Skin epidermis (tissue), 12 donors: ENCODE data around the gene WIF1.
A peak's percentile ranks its signal among the peaks of the same experiment; 100 is the strongest.

Source experiments
- H3K27ac ChIP-seq, 21 experiments: fragments of 200-600 bp; sonication (generic) in 11 of 21; one replicate each; pipeline ENCODE4 v1.5.0; 2020; ENCODE audit warnings: mild to moderate bottlenecking in 3 of 21, inconsistent platforms in 2 of 21, moderate library complexity in 2 of 21
- H3K4me3 ChIP-seq, 7 experiments: fragments of 200-600 bp; sonication (generic) in 2 of 7; one replicate each; pipeline ENCODE4 v1.5.0; 2020; ENCODE audit warnings: inconsistent platforms in 2 of 7, mild to moderate bottlenecking in 2 of 7, moderate library complexity in 1 of 7

The WIF1 gene, protein sequence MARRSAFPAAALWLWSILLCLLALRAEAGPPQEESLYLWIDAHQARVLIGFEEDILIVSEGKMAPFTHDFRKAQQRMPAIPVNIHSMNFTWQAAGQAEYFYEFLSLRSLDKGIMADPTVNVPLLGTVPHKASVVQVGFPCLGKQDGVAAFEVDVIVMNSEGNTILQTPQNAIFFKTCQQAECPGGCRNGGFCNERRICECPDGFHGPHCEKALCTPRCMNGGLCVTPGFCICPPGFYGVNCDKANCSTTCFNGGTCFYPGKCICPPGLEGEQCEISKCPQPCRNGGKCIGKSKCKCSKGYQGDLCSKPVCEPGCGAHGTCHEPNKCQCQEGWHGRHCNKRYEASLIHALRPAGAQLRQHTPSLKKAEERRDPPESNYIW

GRCh38 chr12:65121049-65121955, at the start of gene WIF1:
Gene WIF1, minus strand, starts transcription at chr12:65121305. Its CDS starts 114 bp downstream, at chr12:65121191.
- Histone ChIP-seq H3K27ac (no peak within 1 kb of the TSS), H3K4me3 (peak within 1 kb of the TSS in 3 of 7 experiments; percentile 12 to 23 (median 17))

GRCh38 chr12:65170209-65170881, 49.2 kb upstream of the WIF1 start:
- Histone ChIP-seq H3K27ac (peak overlapping the region; percentile 85 to 99 (median 95)), H3K4me3 (peak overlapping the region; percentile 88 to 99 (median 96))

DNA sequence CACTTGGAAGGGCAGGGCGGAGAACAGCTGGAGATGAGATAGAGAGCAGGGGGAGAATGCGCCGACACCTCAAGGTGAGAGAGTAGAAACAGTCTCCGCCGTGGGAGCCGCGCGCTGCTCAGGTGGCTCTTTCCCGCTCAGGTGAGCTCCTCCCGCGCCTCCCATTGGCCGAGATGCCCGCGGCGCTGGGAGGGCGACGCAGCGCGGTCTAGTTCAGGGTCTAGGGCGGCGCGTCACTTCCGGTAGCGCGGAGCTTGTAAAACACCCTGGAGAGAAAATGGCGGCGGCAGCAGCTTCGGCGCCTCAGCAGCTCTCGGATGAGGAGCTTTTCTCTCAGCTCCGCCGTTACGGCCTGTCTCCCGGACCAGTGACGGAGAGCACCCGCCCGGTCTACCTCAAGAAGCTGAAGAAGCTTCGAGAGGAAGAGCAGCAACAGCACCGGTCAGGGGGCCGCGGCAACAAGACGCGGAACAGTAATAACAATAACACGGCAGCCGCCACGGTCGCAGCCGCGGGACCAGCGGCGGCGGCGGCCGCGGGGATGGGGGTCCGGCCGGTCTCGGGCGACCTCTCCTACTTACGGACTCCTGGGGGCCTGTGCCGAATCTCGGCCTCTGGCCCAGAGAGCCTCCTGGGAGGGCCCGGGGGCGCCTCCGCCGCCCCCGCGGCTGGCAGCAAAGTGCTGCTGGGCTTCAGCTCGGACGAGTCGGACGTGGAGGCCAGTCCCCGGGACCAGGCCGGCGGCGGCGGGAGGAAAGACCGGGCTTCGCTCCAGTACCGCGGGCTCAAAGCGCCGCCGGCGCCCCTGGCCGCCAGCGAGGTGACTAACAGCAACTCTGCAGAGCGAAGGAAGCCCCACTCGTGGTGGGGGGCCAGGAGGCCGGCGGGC, 48.5 kb upstream of the WIF1 start, which contains the start of gene LEMD3:
Gene LEMD3, plus strand, starts transcription at position 264 of the 889 bp plus-strand sequence. Its CDS starts 14 bp downstream, at position 278.
- H3K4me3 ChIP-seq: peak within 1 kb of the TSS; percentile 88 to 99 (median 96)
- peak within 1 kb of the TSS; percentile 85 to 99 (median 95) for H3K27ac ChIP-seq

- Histone ChIP-seq H3K4me3 (peak overlapping the region; percentile 88 to 99 (median 96)), H3K27ac (peak overlapping the region in 20 of 21 experiments; percentile 85 to 99 (median 95))
Measured at GRCh38 chr12:65168681-65169319, 47.7 kb upstream of the WIF1 start.

GRCh38 chr12:65164774-65165173, 43.7 kb upstream of the WIF1 start:
- Histone ChIP-seq H3K27ac (no peak overlapping the region), H3K4me3 (no peak overlapping the region)

DNA sequence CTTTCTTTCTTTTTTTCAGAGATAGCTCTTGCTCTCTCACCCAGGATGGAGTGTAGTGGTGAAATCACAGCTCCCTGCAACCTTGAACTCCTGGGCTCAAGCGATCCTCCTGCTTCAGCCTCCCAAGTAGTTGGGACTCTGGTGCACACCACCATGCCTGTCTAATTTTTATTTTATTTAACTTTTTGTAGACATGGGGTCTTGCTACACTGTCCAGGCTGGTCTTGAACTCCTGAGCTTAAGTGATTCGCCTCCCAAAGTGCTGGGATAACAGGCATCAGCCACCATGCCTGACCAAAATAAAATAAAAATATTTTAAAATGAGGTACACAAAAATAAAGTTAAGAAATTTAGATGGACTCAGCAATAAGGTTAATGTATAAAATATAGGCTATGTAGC, 43.1 kb upstream of the WIF1 start:
- H3K4me3 ChIP-seq: no peak overlapping the region
- no peak overlapping the region for H3K27ac ChIP-seq

DNA sequence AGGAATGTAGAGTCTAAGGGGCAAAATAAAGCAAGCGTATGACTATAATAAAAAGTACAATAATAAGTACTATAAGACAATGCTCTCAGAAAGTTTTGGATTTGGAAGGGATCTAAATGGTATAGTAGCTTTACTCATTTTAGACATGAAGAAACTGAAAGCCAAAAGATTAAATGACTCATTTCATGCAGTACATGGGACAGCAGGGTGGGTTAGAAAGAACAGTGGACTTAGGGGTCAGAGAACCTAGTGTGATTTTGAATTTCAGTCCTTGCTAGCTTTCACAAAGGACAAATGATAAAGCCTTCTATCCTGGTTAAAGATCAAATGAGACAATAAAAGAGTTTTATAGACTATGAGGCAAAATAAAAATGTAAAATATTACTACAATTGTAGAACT, 41.5 kb upstream of the WIF1 start:
- Histone ChIP-seq H3K27ac (no peak overlapping the region), H3K4me3 (no peak overlapping the region)

DNA sequence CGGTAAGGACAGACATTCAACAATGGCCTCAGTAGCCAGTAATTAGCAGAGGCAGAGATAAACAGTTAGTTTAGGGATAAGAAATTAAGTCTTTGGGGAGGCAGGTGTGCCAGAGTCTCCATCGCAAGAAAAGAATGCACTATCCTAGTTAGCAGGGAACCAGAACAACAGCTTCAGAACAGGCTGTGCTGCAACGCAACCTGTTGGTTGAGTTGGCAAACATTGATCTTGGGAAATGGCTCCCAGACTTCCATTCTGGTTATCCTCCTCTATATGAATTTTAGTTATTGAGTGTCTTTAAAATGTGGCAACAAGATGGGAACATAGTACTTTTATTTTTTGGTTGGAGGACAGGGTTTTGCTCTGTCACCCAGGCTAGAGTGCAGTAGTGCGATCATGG, 36.0 kb upstream of the WIF1 start:
- Histone ChIP-seq H3K27ac (peak overlapping the region in 4 of 21 experiments; percentile 61 to 68 (median 68)), H3K4me3 (no peak overlapping the region)

GRCh38 chr12:65156366-65156841, 35.3 kb upstream of the WIF1 start:
- Histone ChIP-seq H3K4me3 (no peak overlapping the region), H3K27ac (peak overlapping the region in 6 of 21 experiments; percentile 9 to 68 (median 64))

DNA sequence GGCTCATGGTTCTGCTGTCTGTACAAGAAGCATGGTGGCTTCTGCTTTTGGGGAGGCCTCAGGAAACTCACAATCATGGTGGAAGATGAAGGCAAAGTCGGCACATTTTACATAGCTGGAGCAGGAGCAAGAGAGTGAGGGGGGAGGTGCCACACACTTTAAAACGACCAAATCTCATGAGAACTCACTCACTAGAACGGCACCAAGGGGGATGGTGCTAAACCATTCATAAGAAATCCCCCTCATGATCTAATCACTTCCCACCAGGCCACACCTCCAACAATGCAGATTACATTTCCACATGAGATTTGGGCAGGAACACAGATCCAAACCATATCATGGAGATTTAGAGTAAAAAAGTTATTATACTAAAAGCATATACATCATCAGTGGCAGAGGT, 34.7 kb upstream of the WIF1 start:
- Histone ChIP-seq H3K27ac (peak overlapping the region in 3 of 21 experiments; percentile 9 to 68 (median 30)), H3K4me3 (no peak overlapping the region)

DNA sequence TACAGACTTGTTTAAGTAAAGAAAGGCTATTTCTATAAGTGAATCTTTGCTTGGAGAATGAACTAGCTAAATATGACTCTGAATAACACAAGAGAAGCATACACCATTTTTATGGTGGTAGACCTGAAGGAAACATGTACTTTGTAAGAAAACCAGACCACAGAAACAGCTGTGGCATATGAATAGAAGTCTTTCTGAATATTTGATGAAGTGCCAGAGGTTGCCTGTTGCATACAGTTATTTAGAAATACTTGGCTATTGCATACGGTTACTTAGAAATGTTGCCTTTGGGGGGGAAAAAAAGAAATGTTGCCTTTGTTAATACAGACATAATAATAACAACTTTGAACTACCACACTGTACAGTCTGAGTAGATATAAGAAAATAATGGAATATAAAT, 31.5 kb upstream of the WIF1 start:
- Histone ChIP-seq H3K4me3 (no peak overlapping the region), H3K27ac (no peak overlapping the region)

GRCh38 chr12:65152012-65152411, 30.9 kb upstream of the WIF1 start:
- Histone ChIP-seq H3K4me3 (no peak overlapping the region), H3K27ac (no peak overlapping the region)

GRCh38 chr12:65147312-65147905, 26.3 kb upstream of the WIF1 start:
- no peak overlapping the region for H3K4me3 ChIP-seq
- no peak overlapping the region for H3K27ac ChIP-seq

- H3K27ac ChIP-seq: no peak overlapping the region
- no peak overlapping the region for H3K4me3 ChIP-seq
Measured at GRCh38 chr12:65140738-65141137, 19.6 kb upstream of the WIF1 start.

- no peak overlapping the region for H3K4me3 ChIP-seq
Measured at GRCh38 chr12:65139389-65139788, 18.3 kb upstream of the WIF1 start.

DNA sequence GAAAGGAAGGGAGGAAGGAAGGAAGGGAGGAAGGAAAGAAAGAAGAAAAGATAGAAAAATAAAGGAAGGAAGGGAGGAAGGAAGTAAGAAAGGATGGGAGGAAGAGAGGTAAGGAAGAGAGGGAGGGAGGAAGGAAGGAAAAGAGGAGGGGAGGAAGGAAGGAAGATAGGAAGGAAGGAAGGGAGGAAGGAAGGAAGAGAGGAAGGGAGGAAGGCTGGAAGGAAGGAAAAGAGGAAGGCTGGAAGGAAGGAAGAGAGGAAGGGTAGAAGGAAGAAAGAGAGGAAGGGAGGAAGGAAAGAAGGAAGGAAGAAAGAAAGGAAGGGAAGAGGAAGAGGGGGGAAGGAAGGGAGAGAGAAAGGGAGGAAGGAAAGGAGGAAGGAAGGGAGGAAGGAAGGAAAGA, 12.8 kb upstream of the WIF1 start:
- Histone ChIP-seq H3K27ac (no peak overlapping the region), H3K4me3 (no peak overlapping the region)

More at GRCh38 chr12:65139389-65139788, 18.3 kb upstream of the WIF1 start:
- H3K27ac ChIP-seq: no peak overlapping the region

GRCh38 chr12:65126482-65126881, 5.4 kb upstream of the WIF1 start:
- H3K27ac ChIP-seq: no peak overlapping the region
- H3K4me3 ChIP-seq: no peak overlapping the region

DNA sequence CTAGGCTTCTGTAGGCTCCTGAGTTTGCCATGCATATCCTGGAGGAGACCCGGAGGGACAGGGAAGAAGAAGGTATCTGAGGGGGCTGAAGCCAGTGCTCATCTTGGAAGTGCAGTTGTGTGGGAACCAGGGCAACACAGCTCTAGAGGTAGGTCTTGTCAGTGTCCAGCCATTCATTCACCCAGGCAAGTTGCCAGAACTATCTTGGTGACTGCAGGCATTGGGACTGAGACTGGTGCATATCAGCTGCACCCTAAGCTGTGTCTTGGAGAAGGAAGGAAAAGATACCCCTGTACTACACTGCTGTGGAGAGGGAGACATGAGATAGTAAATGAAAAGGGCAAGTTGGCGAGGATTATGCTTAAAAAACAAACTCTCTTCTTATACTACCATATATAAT, 4.9 kb upstream of the WIF1 start:
- H3K27ac ChIP-seq: no peak overlapping the region
- no peak overlapping the region for H3K4me3 ChIP-seq
